ENCODE results near the gene TBX3. TPM values are rescaled to one million over a fixed set of nuclear protein-coding genes. Genes with fewer than 3 reads are reported as not detected.
A peak's percentile ranks its signal among the peaks of the same experiment; 100 is the strongest.

TBX3 gene
- total and polyA plus RNA-seq, 12 donors, result 4.0 to 32.4 (median 11.4) TPM

GRCh38 chr12:114672817-114673168, 11.2 kb downstream of the TBX3 start:
- H3K27ac ChIP-seq, result peak overlapping the region in 4 of 10 donors; percentile 6 to 42 (median 36)
- WGBS, 2 donors, result 61 to 80% methylated on average over 4 of the region's 4 CpGs
- H3K9me3 ChIP-seq, result no peaks in the 10 kb centered on the region
- H3K36me3 ChIP-seq, result peaks cover 0 to 71% (median 13%) of the 10 kb centered on the region in 9 donors
- no peak for TF ChIP-seq CTCF (IDR thresholded peaks at IDR 0.05)
- H3K4me3 ChIP-seq, result no peak overlapping the region
- DNase-seq, result no peak
- peaks cover 0 to 90% (median 14%) of the 10 kb centered on the region in 7 donors for H3K27me3 ChIP-seq
- ATAC-seq, result no peak
- intact Hi-C loops (cut with DNase I), result loop anchor here in 2 of 10 donors (5.0 to 10.0 kb wide), 2 partner anchors 952 to 960 kb away; no protein-coding TSS in a partner anchor
- peaks cover 2 to 47% (median 28%) of the 10 kb centered on the region in 9 donors for H3K4me1 ChIP-seq

GRCh38 chr12:114671443-114672411, 12.2 kb downstream of the TBX3 start:
- intact Hi-C loops (cut with DNase I), result loop anchor here in 2 of 10 donors (5.0 to 10.0 kb wide), 2 partner anchors 953 to 961 kb away; no protein-coding TSS in a partner anchor
- peaks cover 0 to 61% (median 13%) of the 10 kb centered on the region in 9 donors for H3K36me3 ChIP-seq
- no peak for ATAC-seq

GRCh38 chr12:114671066-114671442, 12.9 kb downstream of the TBX3 start:
- Histone ChIP-seq H3K27me3 (peaks cover 6 to 94% (median 32%) of the 10 kb centered on the region in 7 donors), H3K4me3 (no peak overlapping the region), H3K4me1 (peaks cover 2 to 42% (median 19%) of the 10 kb centered on the region in 9 donors), H3K9me3 (no peaks in the 10 kb centered on the region), H3K27ac (peak overlapping the region in 1 of 10 donors; percentile 55), H3K36me3 (peaks cover 0 to 54% (median 13%) of the 10 kb centered on the region in 9 donors)
- ATAC-seq, result no peak
- intact Hi-C loops (cut with DNase I), result loop anchor here in 2 of 10 donors (5.0 to 10.0 kb wide), 2 partner anchors 954 to 961 kb away; no protein-coding TSS in a partner anchor
- TF ChIP-seq CTCF (IDR thresholded peaks at IDR 0.05), result no peak
- no peak for DNase-seq
- WGBS, 2 donors, result 60 to 65% methylated on average over 4 of the region's 4 CpGs

More at GRCh38 chr12:114671443-114672411, 12.2 kb downstream of the TBX3 start:
- Histone ChIP-seq H3K9me3 (no peaks in the 10 kb centered on the region), H3K4me1 (peaks cover 2 to 42% (median 19%) of the 10 kb centered on the region in 9 donors), H3K27me3 (peaks cover 6 to 91% (median 25%) of the 10 kb centered on the region in 7 donors), H3K4me3 (peak overlapping the region in 4 of 10 donors; percentile 4 to 27 (median 18)), H3K27ac (peak overlapping the region in 8 of 10 donors; percentile 5 to 55 (median 40))
- TF ChIP-seq CTCF (IDR thresholded peaks at IDR 0.05), result no peak
- 55 to 63% methylated on average over 61 of the region's 61 CpGs for WGBS, 2 donors
- no peak for DNase-seq

GRCh38 chr12:114670291-114670980, 13.5 kb downstream of the TBX3 start:
- no peak for TF ChIP-seq CTCF (IDR thresholded peaks at IDR 0.05)
- Histone ChIP-seq H3K4me1 (peaks cover 2 to 45% (median 20%) of the 10 kb centered on the region in 9 donors), H3K4me3 (no peak overlapping the region), H3K36me3 (peaks cover 0 to 50% (median 13%) of the 10 kb centered on the region in 9 donors), H3K27me3 (peaks cover 6 to 100% (median 38%) of the 10 kb centered on the region in 7 donors), H3K9me3 (no peaks in the 10 kb centered on the region), H3K27ac (peak overlapping the region in 1 of 10 donors; percentile 32)
- no peak for ATAC-seq
- intact Hi-C loops (cut with DNase I), result loop anchor here in 2 of 10 donors (5.0 to 10.0 kb wide), 2 partner anchors 954 to 962 kb away; no protein-coding TSS in a partner anchor
- DNase-seq, result no peak
- 62 to 70% methylated on average over 3 of the region's 3 CpGs for WGBS, 2 donors
